Liver (tissue), 9 donors: ENCODE measurements around the gene EXOC2. TPM values are rescaled to one million over a fixed set of nuclear protein-coding genes. Genes with fewer than 3 reads are reported as not detected.

Experiments
- DNase-seq: peaks from one replicate; pipeline ENCODE4 v3.0.0-alpha.2; 2017; ENCODE audit warnings: low spot score
- H3K27ac ChIP-seq, 2 donors: one replicate each; pipeline ENCODE4 v1.7.0; 2013; ENCODE audit warnings: inconsistent platforms in 2 of 2, low read length in 2 of 2, control low read depth in 1 of 2, low read depth in 1 of 2, mild to moderate bottlenecking in 1 of 2
- H3K27me3 ChIP-seq, 4 donors: one replicate each; pipeline versions ENCODE4 v1.6.1 to v1.7.0; 2013; ENCODE audit warnings: low read length in 3 of 4, inconsistent platforms in 1 of 4, mild to moderate bottlenecking in 1 of 4, moderate library complexity in 1 of 4; ENCODE audit not compliant: control insufficient read depth in 4 of 4, insufficient read depth in 4 of 4
- H3K36me3 ChIP-seq, 4 donors: one replicate each; pipeline versions ENCODE4 v1.6.1 to v1.7.0; 2013; ENCODE audit warnings: low read length in 3 of 4, mild to moderate bottlenecking in 3 of 4, low read depth in 1 of 4, moderate library complexity in 1 of 4; ENCODE audit not compliant: control insufficient read depth in 4 of 4, insufficient read depth in 3 of 4
- H3K4me1 ChIP-seq, 4 donors: one replicate each; pipeline versions ENCODE4 v1.6.1 to v1.7.0; 2013; ENCODE audit warnings: low read length in 3 of 4, mild to moderate bottlenecking in 3 of 4, moderate library complexity in 1 of 4; ENCODE audit not compliant: control insufficient read depth in 4 of 4, insufficient read depth in 4 of 4
- H3K4me3 ChIP-seq, 3 donors: one replicate each; pipeline versions ENCODE4 v1.6.1 to v1.7.0; 2013; ENCODE audit warnings: low read length in 3 of 3, control low read depth in 1 of 3, low read depth in 1 of 3, mild to moderate bottlenecking in 1 of 3
- H3K9ac ChIP-seq, 2 donors: one replicate each; pipeline ENCODE4 v1.7.0; 2013; ENCODE audit warnings: low read length in 2 of 2, mild to moderate bottlenecking in 2 of 2, moderate library complexity in 2 of 2, control low read depth in 1 of 2, low read depth in 1 of 2
- H3K9me3 ChIP-seq, 4 donors: one replicate each; pipeline versions ENCODE4 v1.6.1 to v1.7.0; 2013; ENCODE audit warnings: low read length in 3 of 4; ENCODE audit not compliant: control insufficient read depth in 4 of 4
- ATF3 ChIP-seq: IDR thresholded peaks from 2 replicates; pipeline ENCODE4 v1.6.1; 2016; ENCODE audit warnings: antibody characterized with exemption
- EGR1 ChIP-seq, 2 donors: IDR thresholded peaks; 2 replicates each; pipeline ENCODE4 v1.6.1; 2016 to 2018; ENCODE audit warnings: antibody characterized with exemption in 2 of 2, low read depth in 2 of 2
- FOXA1 ChIP-seq: IDR thresholded peaks from 2 replicates; pipeline ENCODE4 v1.6.1; 2016; ENCODE audit warnings: antibody characterized with exemption
- FOXA2 ChIP-seq: IDR thresholded peaks from 2 replicates; pipeline ENCODE4 v1.6.1; 2016; ENCODE audit warnings: antibody characterized with exemption
- GABPA ChIP-seq, 2 donors: IDR thresholded peaks in 1 of 2; conservative IDR thresholded peaks in 1 of 2; 2 replicates each; pipeline ENCODE4 v1.6.1; 2016; ENCODE audit warnings: antibody characterized with exemption in 2 of 2, mild to moderate bottlenecking in 1 of 2, moderate library complexity in 1 of 2
- HNF4A ChIP-seq, 2 donors: conservative IDR thresholded peaks; 2 replicates each; pipeline ENCODE4 v1.6.1; 2016; ENCODE audit warnings: antibody characterized with exemption in 2 of 2, mild to moderate bottlenecking in 2 of 2
- HNF4G ChIP-seq: IDR thresholded peaks from 2 replicates; pipeline ENCODE4 v1.6.1; 2016; ENCODE audit warnings: antibody characterized with exemption
- JUND ChIP-seq, 2 donors: IDR thresholded peaks; 2 replicates each; pipeline ENCODE4 v1.6.1; 2016; ENCODE audit warnings: antibody characterized with exemption in 2 of 2
- MAX ChIP-seq: IDR thresholded peaks from 2 replicates; pipeline ENCODE4 v1.6.1; 2016; ENCODE audit warnings: antibody characterized with exemption
- NR2F2 ChIP-seq: IDR thresholded peaks from 2 replicates; pipeline ENCODE4 v1.6.1; 2016; ENCODE audit warnings: antibody characterized with exemption
- RAD21 ChIP-seq, 2 donors: IDR thresholded peaks; 2 replicates each; pipeline ENCODE4 v1.6.1; 2016; ENCODE audit warnings: antibody characterized with exemption in 2 of 2, mild to moderate bottlenecking in 2 of 2
- REST ChIP-seq: IDR thresholded peaks from 2 replicates; pipeline ENCODE4 v1.6.1; 2016; ENCODE audit warnings: antibody characterized with exemption, mild to moderate bottlenecking
- RXRA ChIP-seq, 2 donors: IDR thresholded peaks; 2 replicates each; pipeline ENCODE4 v1.6.1; 2017 to 2018; ENCODE audit warnings: antibody characterized with exemption in 2 of 2, mild to moderate bottlenecking in 1 of 2
- SP1 ChIP-seq: IDR thresholded peaks from 2 replicates; pipeline ENCODE4 v1.6.1; 2018; ENCODE audit warnings: antibody characterized with exemption, mild to moderate bottlenecking
- TAF1 ChIP-seq: conservative IDR thresholded peaks from 2 replicates; pipeline ENCODE4 v1.6.1; 2016; ENCODE audit warnings: antibody characterized with exemption, mild to moderate bottlenecking
- YY1 ChIP-seq: IDR thresholded peaks from 2 replicates; pipeline ENCODE4 v1.6.1; 2016; ENCODE audit warnings: antibody characterized with exemption, mild to moderate bottlenecking
- WGBS: extraction: QIAGEN DNeasy Blood & Tissue Kit; methylation state at CpG from one replicate; pipeline ENCODE4 v1.1.7; 2013; 5-methylcytosine and 5-hydroxymethylcytosine counted together
- polyA plus RNA-seq, 2 donors: library from polyadenylated mRNA; stranded (reverse) in 1 of 2; unstranded in 1 of 2; fragments of 200-250 nt in 1 of 2; fragments of >200 nt in 1 of 2; fragmentation: Nextera tagmentation in 1 of 2; extraction: Ambion mirVana in 1 of 2; gene quantifications; one replicate each; pipeline versions ENCODE4 v1.2.1 to v1.2.3, GENCODE V29; 2013 to 2015
- total RNA-seq, 2 donors: library from RNA; depleted of rRNA; stranded (reverse); fragments of >200 nt; gene quantifications; one replicate each; pipeline ENCODE4 v1.2.3, GENCODE V29; 2014
- TF ChIP-seq, protein P1 (sequence below): fragments of 150-350 bp; IDR thresholded peaks from 2 replicates; pipeline ENCODE4 v1.5.1; 2017; ENCODE audit warnings: improper control_type of control experiment, low read depth, low read length; ENCODE audit not compliant: missing input control
- TF ChIP-seq, protein P2 (sequence below): IDR thresholded peaks from 2 replicates; pipeline ENCODE4 v1.6.1; 2016; ENCODE audit warnings: antibody characterized with exemption
- donor health status: healthy.
- donor health status: healthy.
- donor health status: healthy.
- donor health status: healthy.
- donor health status: healthy.

The EXOC2 gene
- total and polyA plus RNA-seq, 4 donors: 6.7 to 15.3 (median 9.2) TPM

DNA sequence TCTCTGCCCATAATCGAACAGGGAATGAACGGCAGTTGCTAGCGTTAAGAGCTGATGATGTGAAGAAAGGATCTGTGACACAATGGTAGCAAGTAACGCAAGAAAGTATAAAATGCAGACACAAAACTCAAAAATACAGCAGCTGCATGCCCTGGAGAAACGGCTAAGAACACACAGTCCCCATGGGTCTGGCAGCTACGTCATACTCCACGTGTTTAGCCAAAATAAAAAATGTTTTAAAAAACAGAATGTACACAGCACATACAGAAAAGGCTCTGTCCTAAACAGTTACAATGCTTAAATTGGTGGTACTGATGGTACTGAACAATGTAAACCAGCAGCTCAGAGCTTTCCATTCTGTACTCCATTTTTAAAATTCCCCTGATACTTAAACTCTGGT lies 70.5 kb downstream of the EXOC2 start:
- H3K27me3 ChIP-seq: no peaks in the 10 kb centered on the region
- WGBS: 96% methylated on average over 7 of the region's 7 CpGs
- no peak for TF ChIP-seq YY1
- TF ChIP-seq SP1: no peak
- TF ChIP-seq RAD21 (IDR thresholded peaks at IDR 0.05): no peak
- no peak for TF ChIP-seq FOXA1
- TF ChIP-seq, protein P1, sequence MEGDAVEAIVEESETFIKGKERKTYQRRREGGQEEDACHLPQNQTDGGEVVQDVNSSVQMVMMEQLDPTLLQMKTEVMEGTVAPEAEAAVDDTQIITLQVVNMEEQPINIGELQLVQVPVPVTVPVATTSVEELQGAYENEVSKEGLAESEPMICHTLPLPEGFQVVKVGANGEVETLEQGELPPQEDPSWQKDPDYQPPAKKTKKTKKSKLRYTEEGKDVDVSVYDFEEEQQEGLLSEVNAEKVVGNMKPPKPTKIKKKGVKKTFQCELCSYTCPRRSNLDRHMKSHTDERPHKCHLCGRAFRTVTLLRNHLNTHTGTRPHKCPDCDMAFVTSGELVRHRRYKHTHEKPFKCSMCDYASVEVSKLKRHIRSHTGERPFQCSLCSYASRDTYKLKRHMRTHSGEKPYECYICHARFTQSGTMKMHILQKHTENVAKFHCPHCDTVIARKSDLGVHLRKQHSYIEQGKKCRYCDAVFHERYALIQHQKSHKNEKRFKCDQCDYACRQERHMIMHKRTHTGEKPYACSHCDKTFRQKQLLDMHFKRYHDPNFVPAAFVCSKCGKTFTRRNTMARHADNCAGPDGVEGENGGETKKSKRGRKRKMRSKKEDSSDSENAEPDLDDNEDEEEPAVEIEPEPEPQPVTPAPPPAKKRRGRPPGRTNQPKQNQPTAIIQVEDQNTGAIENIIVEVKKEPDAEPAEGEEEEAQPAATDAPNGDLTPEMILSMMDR: no peak
- TF ChIP-seq ATF3: no peak
- TF ChIP-seq FOXA2: no peak
- TF ChIP-seq JUND (IDR thresholded peaks at IDR 0.05): no peak
- no peak for TF ChIP-seq GABPA (IDR thresholded peaks at IDR 0.05 in 1 of 2, conservative IDR thresholded peaks at IDR 0.05 in 1 of 2)
- no peak for TF ChIP-seq NR2F2
- TF ChIP-seq, protein P2, sequence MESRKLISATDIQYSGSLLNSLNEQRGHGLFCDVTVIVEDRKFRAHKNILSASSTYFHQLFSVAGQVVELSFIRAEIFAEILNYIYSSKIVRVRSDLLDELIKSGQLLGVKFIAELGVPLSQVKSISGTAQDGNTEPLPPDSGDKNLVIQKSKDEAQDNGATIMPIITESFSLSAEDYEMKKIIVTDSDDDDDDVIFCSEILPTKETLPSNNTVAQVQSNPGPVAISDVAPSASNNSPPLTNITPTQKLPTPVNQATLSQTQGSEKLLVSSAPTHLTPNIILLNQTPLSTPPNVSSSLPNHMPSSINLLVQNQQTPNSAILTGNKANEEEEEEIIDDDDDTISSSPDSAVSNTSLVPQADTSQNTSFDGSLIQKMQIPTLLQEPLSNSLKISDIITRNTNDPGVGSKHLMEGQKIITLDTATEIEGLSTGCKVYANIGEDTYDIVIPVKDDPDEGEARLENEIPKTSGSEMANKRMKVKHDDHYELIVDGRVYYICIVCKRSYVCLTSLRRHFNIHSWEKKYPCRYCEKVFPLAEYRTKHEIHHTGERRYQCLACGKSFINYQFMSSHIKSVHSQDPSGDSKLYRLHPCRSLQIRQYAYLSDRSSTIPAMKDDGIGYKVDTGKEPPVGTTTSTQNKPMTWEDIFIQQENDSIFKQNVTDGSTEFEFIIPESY: no peak
- TF ChIP-seq HNF4G: no peak
- no peak for TF ChIP-seq REST
- TF ChIP-seq RXRA (IDR thresholded peaks at IDR 0.05): no peak
- TF ChIP-seq HNF4A (conservative IDR thresholded peaks at IDR 0.05): no peak
- no peaks in the 10 kb centered on the region for H3K4me1 ChIP-seq
- peaks cover 0 to 3% (median 2%) of the 10 kb centered on the region in 4 donors for H3K36me3 ChIP-seq
- DNase-seq: no peak
- no peak overlapping the region for H3K27ac ChIP-seq
- H3K9ac ChIP-seq: no peak overlapping the region
- no peaks in the 10 kb centered on the region for H3K9me3 ChIP-seq
- no peak overlapping the region for H3K4me3 ChIP-seq

- Histone ChIP-seq H3K4me1 (no peaks in the 10 kb centered on the region), H3K27me3 (no peaks in the 10 kb centered on the region), H3K4me3 (no peak overlapping the region), H3K27ac (no peak overlapping the region), H3K9me3 (no peaks in the 10 kb centered on the region), H3K9ac (no peak overlapping the region), H3K36me3 (peaks cover 0 to 6% (median 4%) of the 10 kb centered on the region in 4 donors)
- no peak for DNase-seq
- WGBS: 97% methylated on average over 9 of the region's 9 CpGs
- no peak for TF ChIP-seq ATF3
- TF ChIP-seq REST: no peak
- TF ChIP-seq MAX: no peak
- TF ChIP-seq, protein P1: no peak
- TF ChIP-seq TAF1: no peak
- no peak for TF ChIP-seq EGR1 (IDR thresholded peaks at IDR 0.05; ENCODE audit: low read depth in 2 of 2)
- TF ChIP-seq RXRA (IDR thresholded peaks at IDR 0.05): no peak
- TF ChIP-seq HNF4G: no peak
- no peak for TF ChIP-seq NR2F2
Observed at GRCh38 chr6:621931-622330, 71.0 kb downstream of the EXOC2 start.
